Sigmoid colon (tissue), 3 donors: ENCODE results near the gene SCLY.

Experiments used
- POLR2A ChIP-seq, 2 donors: fragments of 450-650 bp; IDR thresholded peaks; one replicate each; pipeline ENCODE4 v1.6.1; 2016; ENCODE audit warnings: antibody characterized with exemption in 2 of 2, mild to moderate bottlenecking in 2 of 2, moderate library complexity in 2 of 2
- TF ChIP-seq, protein P1 (sequence below), 4 experiments: fragments of 450-650 bp in 3 of 4; fragments of 200-600 bp in 1 of 4; IDR thresholded peaks; one replicate each; pipeline ENCODE4 v1.5.1; 2016 to 2019; ENCODE audit warnings: antibody characterized with exemption in 4 of 4, mild to moderate bottlenecking in 3 of 4, moderate library complexity in 2 of 4

DNA sequence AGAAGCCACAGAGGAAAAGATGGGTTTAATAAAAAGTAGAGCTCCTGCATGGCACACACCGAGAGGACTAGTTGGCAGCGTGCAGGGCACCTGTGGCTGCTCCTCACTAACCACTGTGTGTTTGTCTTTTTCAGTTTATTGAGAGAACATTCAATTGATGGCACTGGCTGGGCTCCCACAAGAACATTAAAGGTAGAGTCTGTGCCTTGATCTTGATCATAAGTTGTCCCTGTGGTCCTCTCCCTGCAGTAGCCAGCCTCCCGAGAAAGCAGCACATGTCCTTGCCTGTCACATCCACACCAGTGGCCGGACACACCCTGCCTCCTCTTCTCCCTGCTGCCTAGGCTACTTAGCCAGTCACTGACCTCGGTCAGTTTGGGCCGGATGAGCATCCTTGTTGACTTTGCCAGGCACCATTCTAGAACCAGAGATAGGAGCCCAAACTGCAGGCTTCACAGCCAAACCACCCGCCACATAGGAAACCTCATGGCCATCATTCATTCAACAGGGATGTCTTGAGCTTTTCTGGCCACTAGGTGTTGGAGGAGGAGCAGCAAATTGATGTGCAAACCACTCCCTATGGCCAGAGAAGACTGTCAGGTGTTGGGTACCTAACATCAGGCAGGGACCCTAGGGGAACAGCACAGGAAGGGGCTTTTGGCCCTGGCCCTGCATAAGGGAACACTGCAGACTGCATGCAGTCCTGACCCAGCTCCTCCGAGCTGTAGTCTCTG, 30.2 kb upstream of the SCLY start:
- TF ChIP-seq, protein P1, sequence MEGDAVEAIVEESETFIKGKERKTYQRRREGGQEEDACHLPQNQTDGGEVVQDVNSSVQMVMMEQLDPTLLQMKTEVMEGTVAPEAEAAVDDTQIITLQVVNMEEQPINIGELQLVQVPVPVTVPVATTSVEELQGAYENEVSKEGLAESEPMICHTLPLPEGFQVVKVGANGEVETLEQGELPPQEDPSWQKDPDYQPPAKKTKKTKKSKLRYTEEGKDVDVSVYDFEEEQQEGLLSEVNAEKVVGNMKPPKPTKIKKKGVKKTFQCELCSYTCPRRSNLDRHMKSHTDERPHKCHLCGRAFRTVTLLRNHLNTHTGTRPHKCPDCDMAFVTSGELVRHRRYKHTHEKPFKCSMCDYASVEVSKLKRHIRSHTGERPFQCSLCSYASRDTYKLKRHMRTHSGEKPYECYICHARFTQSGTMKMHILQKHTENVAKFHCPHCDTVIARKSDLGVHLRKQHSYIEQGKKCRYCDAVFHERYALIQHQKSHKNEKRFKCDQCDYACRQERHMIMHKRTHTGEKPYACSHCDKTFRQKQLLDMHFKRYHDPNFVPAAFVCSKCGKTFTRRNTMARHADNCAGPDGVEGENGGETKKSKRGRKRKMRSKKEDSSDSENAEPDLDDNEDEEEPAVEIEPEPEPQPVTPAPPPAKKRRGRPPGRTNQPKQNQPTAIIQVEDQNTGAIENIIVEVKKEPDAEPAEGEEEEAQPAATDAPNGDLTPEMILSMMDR (IDR thresholded peaks at IDR 0.05): no peak
- TF ChIP-seq POLR2A (IDR thresholded peaks at IDR 0.05): no peak
